ENCODE results near the gene TNFRSF21.
"Not testable (repeated sequence)": the region's sequence is repeated elsewhere in the genome, so short reads cannot be mapped to it uniquely, and the experiment has no call there.

Gene TNFRSF21

DNA sequence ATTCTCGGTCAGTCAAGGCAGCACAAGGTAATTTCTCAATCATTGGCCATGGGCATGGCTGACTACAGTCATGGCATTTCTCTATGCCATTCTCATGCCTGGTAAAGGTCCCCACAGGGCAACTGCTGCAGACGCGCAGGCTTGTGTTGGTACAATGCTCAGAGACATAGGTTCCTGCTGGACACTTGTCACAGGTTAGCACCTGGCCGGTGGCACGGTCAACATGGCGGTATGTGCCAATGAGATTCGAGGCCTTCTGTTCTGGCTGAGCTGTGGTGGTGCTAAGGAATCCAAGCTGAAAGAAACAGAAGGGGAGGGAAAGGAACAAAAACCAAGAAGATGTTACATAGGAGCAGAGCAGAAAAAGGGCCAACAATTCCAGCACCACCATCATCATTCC is 23.4 kb downstream of the TNFRSF21 start:
- DNase-seq = no peak

DNA sequence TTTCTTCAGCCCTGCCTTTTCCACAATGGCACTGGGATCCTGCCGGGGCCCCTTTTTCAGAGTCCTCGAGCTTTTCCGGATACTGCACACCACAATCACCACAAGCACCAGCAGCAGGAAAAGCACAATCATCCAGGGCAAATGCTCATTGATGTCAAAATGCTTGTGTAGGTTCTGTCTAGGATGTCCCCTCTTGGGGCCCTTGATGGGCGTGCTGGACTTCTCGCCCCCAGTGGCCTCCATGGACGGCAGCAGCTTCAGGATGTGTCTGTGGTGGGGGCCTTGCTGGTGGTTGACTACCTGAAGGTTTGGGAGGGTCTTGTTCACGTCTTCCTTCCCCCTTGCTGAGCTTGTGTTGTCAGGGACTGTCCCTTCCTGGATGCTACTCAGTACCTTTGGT is 25.7 kb downstream of the TNFRSF21 start:
- no peak for DNase-seq

DNA sequence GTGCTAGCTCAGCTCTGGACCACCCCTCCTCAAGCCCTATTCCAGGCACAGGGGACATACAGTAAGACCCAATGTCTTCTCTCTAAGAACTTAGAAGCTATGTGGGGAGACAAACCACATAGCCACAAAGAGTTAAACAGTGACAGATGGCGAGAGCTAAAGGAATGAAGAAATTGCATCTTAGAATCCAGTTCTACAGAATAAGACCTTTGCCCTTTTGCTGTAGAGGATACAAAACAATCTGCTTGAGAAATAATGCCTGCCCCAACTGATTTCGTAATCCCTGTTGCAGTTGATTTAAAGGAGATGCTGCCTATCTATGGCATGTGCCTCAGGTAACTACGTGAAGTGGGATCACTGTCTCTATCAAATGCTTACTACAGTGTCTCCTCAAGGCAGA is 31.2 kb downstream of the TNFRSF21 start:
- no peak for DNase-seq

DNA sequence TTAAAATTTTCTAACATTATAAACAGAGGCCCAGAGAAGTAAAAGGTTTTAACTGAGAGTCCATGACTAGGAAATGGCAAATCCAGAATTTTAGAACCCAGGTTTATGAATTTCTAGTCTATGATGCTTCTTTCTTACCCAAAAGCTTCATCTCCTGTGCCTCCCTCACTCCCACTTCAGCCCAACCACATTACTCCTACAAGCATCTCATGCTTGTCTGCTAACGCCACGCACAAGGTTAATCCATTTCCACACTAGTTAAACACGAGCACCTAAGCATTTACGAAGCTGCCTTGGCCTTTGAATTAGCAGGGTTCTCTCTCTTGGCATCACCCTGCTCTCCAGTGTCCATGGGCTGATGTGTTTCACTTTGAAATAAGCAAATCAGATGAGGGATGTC is 32.0 kb downstream of the TNFRSF21 start:
- no peak for DNase-seq

GRCh38 chr6:47276377-47276776 is 33.3 kb downstream of the TNFRSF21 start:
- DNase-seq = no peak

- no peak for DNase-seq
Observed at GRCh38 chr6:47275640-47276039, 34.1 kb downstream of the TNFRSF21 start.

DNA sequence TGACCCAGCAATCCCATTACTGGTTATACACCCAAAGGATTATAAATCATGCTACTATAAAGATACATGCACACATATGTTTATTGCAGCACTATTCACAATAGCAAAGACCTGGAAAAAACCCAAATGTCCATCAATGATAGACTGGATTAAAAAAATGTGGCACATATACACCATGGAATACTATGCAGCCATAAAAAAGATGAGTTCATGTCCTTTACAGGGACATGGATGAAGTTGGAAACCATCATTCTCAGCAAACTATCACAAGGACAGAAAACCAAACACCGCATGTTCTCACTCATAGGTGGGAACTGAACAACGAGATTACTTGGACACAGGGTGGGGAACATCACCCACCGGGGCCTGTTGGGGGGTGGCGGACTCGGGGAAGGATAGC is 34.6 kb downstream of the TNFRSF21 start:
- DNase-seq = not testable (repeated sequence)

DNA sequence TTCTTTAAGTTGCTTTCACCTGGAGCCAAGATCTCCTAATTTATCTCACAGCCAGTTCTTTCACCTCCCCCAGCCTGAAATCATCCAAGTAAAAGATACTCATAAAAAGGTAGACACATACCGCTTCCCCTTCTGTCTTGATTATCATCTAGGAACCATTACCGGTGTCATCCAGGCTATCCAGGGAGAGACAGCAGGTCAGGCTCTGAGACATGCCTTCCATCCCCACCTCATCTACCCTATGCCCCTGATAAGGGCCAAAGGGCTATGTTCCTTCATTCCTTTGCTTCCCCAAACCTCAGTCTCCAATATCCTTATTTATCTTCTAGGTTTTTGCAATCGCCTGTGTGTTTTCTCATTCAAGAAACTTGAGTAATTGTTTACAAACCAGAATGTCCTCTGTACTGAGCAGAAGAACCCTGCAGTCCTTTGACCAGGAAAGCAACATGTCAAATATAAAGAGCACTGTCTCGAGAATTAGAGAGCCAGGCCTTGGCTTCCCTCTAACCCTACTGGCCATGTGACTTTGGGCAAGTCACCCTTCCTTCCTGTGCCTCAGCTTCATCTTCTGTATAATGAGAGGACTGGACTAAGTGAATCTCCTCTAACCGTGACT is 41.0 kb downstream of the TNFRSF21 start:
- DNase-seq = no peak

GRCh38 chr6:47267301-47267700 is 42.4 kb downstream of the TNFRSF21 start:
- no peak for DNase-seq

DNA sequence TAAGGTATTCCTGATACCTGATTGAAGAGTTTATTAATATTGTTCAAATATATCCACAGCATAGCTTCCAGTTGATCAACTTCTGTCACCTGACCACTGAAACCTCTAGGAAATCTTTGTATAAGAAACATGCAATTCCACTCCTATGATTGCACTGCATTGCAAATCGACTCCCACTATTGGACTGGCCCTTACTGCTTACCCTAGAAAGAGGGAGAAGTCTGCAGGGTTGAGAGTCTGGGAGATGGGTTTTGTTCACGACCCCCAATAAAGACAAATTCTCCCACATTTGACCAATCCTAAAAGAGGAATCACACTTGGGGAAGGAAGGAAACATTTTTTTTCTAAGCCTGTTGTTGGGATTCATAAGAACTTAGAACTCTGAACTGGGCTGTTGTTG is 43.7 kb downstream of the TNFRSF21 start:
- no peak for DNase-seq

DNA sequence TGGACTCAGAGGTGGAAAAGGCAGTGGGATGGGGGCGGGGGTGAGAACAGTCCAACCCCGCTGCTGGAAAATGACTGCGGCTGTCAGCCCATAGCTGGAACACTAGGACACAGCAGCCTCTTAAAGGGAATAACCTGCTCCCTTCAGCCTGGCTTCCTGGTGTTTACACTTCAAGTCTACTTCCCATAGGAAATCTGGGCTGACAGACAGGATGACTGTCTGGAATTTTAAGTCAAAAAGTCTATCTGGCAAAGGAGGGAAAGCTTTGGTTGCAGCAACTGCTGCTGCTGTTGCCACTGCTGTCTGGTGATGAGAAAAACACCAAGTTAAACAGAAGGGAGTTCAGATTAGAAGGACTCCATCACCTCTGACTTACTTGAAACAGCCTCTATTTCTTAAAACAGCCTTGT is 44.9 kb downstream of the TNFRSF21 start:
- no peak for DNase-seq

DNA sequence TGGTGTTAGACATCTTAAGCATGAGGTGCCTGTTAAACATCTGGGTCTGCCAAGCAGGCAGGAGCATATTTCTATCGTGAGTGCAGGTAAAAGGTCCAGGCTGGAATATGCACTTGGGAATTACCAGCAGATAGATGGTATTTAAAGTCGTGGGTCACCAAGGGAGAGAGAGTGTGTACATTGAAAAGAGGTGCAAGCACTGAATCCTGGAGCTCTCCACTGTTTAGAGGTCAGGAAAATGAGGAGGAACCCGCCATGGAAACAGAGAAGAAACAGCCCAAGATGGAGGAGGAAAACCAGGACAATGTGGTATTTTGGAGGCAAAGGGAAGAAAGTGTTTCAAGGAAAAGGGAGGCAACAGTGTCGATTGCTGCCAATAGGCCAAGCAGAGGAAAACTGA is 46.4 kb downstream of the TNFRSF21 start:
- DNase-seq = no peak

DNA sequence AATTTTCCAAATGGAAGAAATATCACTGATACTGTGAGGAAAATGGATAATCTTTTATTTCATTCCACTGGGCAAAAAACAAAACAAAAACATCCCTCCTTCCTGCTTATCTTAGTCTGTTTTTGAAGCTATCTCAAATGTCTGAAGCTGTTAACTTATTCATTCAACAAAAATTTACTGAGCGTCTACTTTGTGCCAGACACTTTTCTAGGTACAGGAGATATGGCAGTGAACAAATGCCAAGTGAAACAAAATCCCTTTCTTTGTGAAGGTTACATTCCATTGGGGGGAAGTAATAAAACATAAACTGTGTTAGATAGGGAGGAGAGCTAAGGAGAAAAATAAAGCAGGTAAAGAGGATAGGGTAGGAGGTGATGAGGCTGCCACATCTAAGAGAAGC is 47.5 kb downstream of the TNFRSF21 start:
- no peak for DNase-seq

DNA sequence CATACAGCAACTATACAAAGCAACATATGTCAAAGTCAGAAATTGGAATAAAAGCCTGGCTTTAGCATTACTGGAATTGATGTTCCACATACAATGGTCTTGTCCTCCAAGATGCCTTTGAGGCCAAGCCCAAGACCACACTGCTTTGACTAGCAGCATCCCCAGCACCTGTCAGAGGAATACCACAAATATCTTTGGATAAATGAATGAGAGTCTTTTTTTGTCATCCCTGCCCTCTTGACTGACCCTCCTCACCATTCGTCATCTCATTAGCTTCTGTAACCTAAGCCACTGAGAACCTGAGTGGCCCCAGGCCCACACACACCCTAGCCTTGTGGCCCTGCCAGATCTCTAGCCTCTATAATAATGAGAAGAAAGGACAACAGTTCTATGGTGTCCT is 48.5 kb downstream of the TNFRSF21 start:
- DNase-seq = no peak

GRCh38 chr6:47260021-47260420 is 49.7 kb downstream of the TNFRSF21 start:
- DNase-seq = no peak

DNA sequence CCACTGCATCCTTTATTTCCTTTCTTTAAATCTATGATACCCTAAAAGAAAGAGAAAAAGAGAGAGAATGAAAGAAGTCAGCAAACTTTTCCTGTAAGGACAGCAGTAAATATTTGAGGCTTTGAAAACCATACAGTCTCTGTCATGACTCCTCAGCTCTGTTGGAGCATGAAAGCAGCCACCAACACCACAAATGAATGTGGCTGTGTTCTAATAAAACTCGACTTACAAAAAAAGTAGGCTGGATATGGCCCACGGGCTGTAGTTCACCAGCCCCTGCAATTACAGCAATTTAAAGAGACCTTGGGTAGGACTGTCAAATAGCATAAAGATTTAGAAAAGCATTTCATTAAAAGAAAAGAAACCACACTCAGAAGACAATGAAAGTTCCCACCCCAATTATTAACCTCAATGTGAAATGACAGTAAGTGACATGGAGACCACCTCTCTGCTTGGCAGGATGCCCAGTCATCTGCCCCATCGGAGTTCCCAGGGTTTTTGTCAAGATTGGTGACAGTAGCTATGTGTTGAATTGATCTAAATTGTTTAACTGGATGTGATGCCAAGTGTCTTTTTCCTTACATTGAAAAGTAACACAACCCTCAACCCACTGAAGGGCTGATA is 50.9 kb downstream of the TNFRSF21 start:
- no peak for DNase-seq

DNA sequence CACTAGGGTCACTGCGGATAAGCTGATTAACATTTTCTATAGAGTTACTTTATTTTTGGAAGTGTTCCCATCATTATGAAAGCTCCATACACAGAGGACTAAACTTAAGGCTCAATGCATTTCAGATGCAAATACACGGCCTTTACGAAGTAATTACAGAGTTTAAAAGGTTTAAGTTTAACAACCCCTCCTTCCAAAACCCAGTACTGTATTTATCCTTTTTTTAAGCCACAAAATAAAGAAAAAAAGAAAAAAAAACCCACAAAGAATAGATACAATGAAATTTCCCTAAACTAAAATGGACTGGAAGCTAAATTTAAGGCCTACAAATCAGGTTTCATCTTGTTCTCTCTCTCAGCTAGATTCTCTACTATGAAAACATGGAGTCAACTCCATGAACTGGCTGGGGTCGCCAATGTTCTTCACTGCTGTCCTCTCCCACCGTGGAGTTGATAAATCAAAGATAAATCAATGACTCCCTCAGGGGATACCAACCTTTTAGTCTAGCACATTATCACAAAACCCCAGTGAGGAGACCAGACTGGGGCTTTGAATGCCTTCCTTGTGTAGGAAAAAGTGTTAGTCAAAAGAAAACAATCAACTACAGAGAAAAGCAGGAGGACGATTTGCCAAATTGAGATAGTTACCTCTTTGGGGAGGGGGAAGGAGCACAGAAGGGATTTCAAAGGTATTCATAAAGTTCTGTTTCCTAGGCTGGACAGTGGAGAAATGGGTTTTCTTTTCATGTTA is 52.5 kb downstream of the TNFRSF21 start:
- no peak for DNase-seq

- DNase-seq = no peak
Observed at GRCh38 chr6:47256361-47256760, 53.3 kb downstream of the TNFRSF21 start.

GRCh38 chr6:47254906-47255305 is 54.8 kb downstream of the TNFRSF21 start:
- DNase-seq = no peak

GRCh38 chr6:47254051-47254450 is 55.7 kb downstream of the TNFRSF21 start:
- no peak for DNase-seq

DNA sequence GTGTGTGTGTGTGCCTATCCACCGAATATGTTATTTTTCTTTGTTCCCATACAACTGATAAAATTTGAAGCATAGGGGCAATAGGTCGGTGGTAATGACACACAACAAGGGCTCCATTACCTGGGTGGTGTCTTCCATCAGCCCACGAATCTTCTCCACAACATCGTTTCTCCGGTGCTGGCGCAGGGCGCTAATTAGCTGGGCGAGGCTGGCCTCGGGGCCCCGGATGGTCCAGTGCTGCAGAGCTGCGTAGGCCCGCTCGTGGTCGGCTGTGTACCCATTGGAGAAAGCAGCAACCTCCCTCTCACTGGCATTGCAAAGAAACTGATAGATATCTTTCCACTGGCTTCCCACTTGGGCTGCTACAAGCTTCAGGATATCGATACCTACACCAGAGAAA is 56.6 kb downstream of the TNFRSF21 start:
- DNase-seq = no peak

GRCh38 chr6:47252633-47253032 is 57.1 kb downstream of the TNFRSF21 start:
- no peak for DNase-seq

GRCh38 chr6:47251396-47251795 is 58.3 kb downstream of the TNFRSF21 start:
- no peak for DNase-seq

DNA sequence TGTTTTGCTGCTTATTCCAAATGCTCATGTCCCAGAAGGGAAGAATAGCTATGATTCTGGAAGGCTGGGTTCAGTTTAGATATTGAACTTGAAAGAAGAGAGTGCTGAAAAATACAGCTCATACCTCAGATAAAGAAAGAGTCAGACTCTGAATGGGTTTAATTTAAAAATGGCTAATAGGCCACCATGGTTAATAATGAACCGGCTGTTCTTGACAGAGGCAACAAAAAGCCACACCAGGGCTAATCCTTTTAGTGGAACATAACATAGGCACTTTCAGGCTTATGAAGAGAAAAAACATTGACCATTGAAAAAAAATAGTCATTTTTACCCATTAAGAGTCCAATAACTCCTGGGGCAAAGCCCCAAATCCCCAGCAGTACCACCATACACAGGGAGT is 59.4 kb downstream of the TNFRSF21 start:
- DNase-seq = no peak

DNA sequence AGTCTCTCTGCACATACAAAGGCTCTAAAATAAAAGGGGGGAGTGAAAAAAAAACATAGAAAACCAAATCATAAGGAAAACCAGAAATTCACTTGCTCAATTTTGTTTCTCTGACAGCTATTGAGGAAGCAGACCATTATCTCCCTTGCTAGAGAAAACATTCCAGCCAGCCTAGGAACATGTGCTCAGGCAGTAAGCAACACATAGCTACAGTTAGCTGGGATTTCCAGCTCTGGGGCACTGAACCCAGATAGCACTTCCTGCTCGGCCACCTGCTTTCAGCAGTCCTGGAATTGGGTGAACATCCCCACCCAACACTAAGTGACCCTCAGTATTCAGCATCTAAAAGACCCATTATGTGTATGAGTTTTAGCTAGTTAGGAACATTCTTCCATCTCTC is 61.3 kb downstream of the TNFRSF21 start:
- DNase-seq = no peak

Measured in kidney glomerular epithelial cell (primary cell).